Colonic mucosa (tissue), 4 donors: ENCODE measurements around the gene DBH. TPM values are rescaled to one million over a fixed set of nuclear protein-coding genes. Genes with fewer than 3 reads are reported as not detected.

Experiments used
- DNase-seq: peaks from one replicate; pipeline ENCODE4 v3.0.0-alpha.2; 2020
- H3K27ac ChIP-seq: fragments of 200-600 bp; one replicate; pipeline ENCODE4 v1.8.0; 2021
- H3K27me3 ChIP-seq: fragments of 200-600 bp; one replicate; pipeline ENCODE4 v1.8.0; 2021
- H3K36me3 ChIP-seq: fragments of 200-600 bp; one replicate; pipeline ENCODE4 v1.8.0; 2021
- H3K4me1 ChIP-seq: fragments of 200-600 bp; one replicate; pipeline ENCODE4 v1.8.0; 2021; ENCODE audit warnings: mild to moderate bottlenecking
- H3K4me3 ChIP-seq: fragments of 200-600 bp; one replicate; pipeline ENCODE4 v1.8.0; 2021
- H3K9ac ChIP-seq, 2 donors: one replicate each; pipeline ENCODE4 v1.7.0; 2013; ENCODE audit warnings: control low read depth in 2 of 2, low read depth in 2 of 2, low read length in 2 of 2
- H3K9me3 ChIP-seq: fragments of 200-600 bp; one replicate; pipeline ENCODE4 v1.8.0; 2021
- CTCF ChIP-seq: fragments of 200-600 bp; IDR thresholded peaks from one replicate; pipeline ENCODE4 v1.8.0; 2022; ENCODE audit warnings: antibody characterized with exemption, mild to moderate bottlenecking
- intact Hi-C: fragments of 100-400 bp; cut with DNase I; formaldehyde crosslinking; loops from one replicate; pipeline ENCODE4 v1.14.1; 2022
- total RNA-seq, 2 donors: library from RNA; stranded (reverse); fragmentation: NEBNext Ultra II Directional in 1 of 2; extraction: Animal tissue kit (Norgen Biotek cat#: 25700) in 1 of 2; gene quantifications; one replicate each; pipeline ENCODE4 v1.2.1, GENCODE V29; 2021
- donor health status: healthy.
- donor health status: DM: no; HTN: no; CAD: no.
- donor health status: DM: no; HTN: no; CAD: no.

DBH gene
- total RNA-seq, 2 donors from 2014 or later, result not detected

GRCh38 chr9:133591116-133591910 is 44.9 kb upstream of the DBH start:
- no peak for DNase-seq
- Histone ChIP-seq H3K4me3 (no peak overlapping the region), H3K27ac (no peak overlapping the region), H3K9me3 (no peaks in the 10 kb centered on the region), H3K4me1 (no peaks in the 10 kb centered on the region), H3K9ac (no peak overlapping the region), H3K36me3 (no peaks in the 10 kb centered on the region), H3K27me3 (peaks cover 4% of the 10 kb centered on the region)
- TF ChIP-seq CTCF, result no peak
- intact Hi-C loops, result no loop called here

- no peak for TF ChIP-seq CTCF
- no peaks in the 10 kb centered on the region for H3K4me1 ChIP-seq
- no peak overlapping the region for H3K4me3 ChIP-seq
- H3K27ac ChIP-seq, result no peak overlapping the region
- intact Hi-C loops, result no loop called here
- H3K9ac ChIP-seq, result no peak overlapping the region
- no peaks in the 10 kb centered on the region for H3K36me3 ChIP-seq
- H3K9me3 ChIP-seq, result no peaks in the 10 kb centered on the region
- H3K27me3 ChIP-seq, result no peaks in the 10 kb centered on the region
- no peak for DNase-seq
These were observed 44.2 kb upstream of the DBH start for GRCh38 chr9:133591985-133592384.

GRCh38 chr9:133592731-133593409 is 43.3 kb upstream of the DBH start:
- H3K4me1 ChIP-seq, result no peaks in the 10 kb centered on the region
- no peak overlapping the region for H3K4me3 ChIP-seq
- no peaks in the 10 kb centered on the region for H3K27me3 ChIP-seq
- no peak for TF ChIP-seq CTCF
- H3K36me3 ChIP-seq, result no peaks in the 10 kb centered on the region
- intact Hi-C loops, result no loop called here
- no peak overlapping the region for H3K27ac ChIP-seq
- no peaks in the 10 kb centered on the region for H3K9me3 ChIP-seq
- no peak for DNase-seq
- H3K9ac ChIP-seq, result no peak overlapping the region

- H3K4me1 ChIP-seq, result no peaks in the 10 kb centered on the region
- no peak overlapping the region for H3K4me3 ChIP-seq
- no peak for DNase-seq
- H3K9me3 ChIP-seq, result no peaks in the 10 kb centered on the region
- no peaks in the 10 kb centered on the region for H3K36me3 ChIP-seq
- H3K27ac ChIP-seq, result no peak overlapping the region
- intact Hi-C loops, result no loop called here
- no peaks in the 10 kb centered on the region for H3K27me3 ChIP-seq
- no peak overlapping the region for H3K9ac ChIP-seq
- TF ChIP-seq CTCF, result no peak
These were observed 42.4 kb upstream of the DBH start for GRCh38 chr9:133593587-133594253.

GRCh38 chr9:133594310-133594709 is 41.9 kb upstream of the DBH start:
- no peak for TF ChIP-seq CTCF
- no peak for DNase-seq
- intact Hi-C loops, result no loop called here
- Histone ChIP-seq H3K4me3 (no peak overlapping the region), H3K27me3 (no peaks in the 10 kb centered on the region), H3K9ac (no peak overlapping the region), H3K36me3 (no peaks in the 10 kb centered on the region), H3K4me1 (no peaks in the 10 kb centered on the region), H3K9me3 (no peaks in the 10 kb centered on the region), H3K27ac (no peak overlapping the region)
